IPS-NIHi7 (cell line): ENCODE data around the gene MARCHF10.
A peak's percentile ranks its signal among the peaks of the same experiment; 100 is the strongest.
"Not testable (repeated sequence)": the region's sequence is repeated elsewhere in the genome, so short reads cannot be mapped to it uniquely, and the experiment has no call there.

ENCODE experiments used
- DNase-seq: peaks from one replicate; pipeline ENCODE4 v3.0.0; 2012; ENCODE audit warnings: mixed read lengths; ENCODE audit errors: extremely low spot score

Gene MARCHF10

DNA sequence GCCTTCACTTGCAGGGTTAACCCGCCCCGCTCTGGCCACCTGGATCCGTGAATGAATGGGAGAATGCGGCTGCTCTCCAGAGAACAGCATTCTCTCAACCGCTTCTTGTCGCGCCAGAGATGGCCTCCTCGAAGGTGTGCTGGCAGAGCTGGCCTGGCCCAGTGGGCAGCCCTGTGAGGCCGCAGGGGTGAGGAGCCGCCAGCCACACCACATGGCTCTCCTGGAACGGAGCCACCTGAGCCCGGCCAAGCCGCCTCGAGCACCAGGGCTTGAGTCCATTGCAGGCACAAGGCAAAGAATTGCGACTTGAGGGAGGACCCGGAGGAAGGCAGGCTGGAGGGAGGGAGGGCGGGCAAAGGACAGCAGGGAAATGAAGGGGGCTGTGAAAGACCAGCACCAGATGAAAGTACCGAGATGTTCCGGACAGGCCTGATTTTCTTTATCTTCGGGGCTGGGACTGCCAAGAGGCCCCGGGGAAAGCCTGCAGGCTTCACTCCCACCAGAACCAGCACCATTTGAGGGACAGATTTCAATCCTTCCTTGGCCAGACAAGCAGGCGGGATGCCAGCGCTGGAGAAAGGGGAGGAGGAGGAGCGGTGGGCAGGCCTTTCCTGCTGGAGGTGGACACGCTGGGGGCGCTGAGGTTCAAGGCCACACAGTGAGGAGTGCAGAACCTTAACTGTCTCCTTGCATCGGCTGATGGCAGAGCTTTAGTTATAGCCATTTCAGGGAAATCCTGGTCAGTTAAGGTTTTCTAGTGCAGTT lies 111.2 kb downstream of the MARCHF10 start:
- DNase-seq, result no peak

DNA sequence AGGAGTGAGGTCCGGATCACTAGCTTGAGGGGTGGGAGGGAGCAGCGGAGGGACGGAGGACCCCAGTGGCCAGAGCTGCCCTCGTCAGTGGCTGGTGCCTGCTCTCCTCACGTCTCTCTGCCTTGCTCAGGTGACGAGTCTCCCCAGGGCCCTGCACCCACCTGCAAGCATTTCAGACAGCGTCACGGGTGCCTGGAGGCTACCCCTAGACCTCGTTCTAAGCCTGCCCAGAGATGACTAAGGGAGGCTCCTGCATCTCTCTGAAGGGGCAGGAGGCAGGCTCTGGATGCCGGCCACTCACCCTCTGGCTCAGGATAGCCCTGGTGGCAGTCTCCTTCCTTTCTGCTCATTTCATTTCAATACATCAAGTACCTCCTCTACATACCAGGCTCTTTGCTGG lies 111.9 kb downstream of the MARCHF10 start:
- no peak for DNase-seq

DNA sequence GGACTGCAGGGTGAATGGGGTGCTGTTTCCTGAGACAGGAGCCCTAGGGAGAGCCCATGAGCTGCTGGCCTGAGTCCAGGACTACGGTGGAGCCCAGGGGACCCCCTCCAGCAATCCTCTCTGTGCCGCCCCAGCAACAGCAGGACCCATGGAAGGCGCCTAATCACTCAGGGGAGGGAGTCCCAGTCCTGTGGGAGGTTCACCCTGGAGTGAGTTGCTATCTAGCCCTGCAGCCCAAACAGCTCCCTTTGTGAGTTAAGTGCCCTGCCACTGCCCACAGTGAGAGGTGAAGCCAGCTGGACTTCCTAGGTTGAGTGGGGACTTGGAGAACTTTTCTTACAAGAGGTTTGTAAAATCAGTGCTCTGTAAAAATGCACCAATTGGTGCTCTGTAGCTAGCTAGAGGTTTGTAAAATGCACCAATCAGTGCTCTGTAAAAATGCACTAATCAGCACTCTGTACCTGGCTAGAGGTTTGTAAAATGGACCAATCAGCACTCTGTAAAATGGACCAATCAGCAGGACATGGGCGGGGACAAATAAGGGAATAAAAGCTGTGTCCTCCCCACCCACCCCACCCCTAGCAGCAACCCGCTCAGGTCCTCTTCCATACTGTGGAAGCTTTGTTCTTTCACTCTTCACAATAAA lies 112.9 kb downstream of the MARCHF10 start:
- DNase-seq, result not testable (repeated sequence)

DNA sequence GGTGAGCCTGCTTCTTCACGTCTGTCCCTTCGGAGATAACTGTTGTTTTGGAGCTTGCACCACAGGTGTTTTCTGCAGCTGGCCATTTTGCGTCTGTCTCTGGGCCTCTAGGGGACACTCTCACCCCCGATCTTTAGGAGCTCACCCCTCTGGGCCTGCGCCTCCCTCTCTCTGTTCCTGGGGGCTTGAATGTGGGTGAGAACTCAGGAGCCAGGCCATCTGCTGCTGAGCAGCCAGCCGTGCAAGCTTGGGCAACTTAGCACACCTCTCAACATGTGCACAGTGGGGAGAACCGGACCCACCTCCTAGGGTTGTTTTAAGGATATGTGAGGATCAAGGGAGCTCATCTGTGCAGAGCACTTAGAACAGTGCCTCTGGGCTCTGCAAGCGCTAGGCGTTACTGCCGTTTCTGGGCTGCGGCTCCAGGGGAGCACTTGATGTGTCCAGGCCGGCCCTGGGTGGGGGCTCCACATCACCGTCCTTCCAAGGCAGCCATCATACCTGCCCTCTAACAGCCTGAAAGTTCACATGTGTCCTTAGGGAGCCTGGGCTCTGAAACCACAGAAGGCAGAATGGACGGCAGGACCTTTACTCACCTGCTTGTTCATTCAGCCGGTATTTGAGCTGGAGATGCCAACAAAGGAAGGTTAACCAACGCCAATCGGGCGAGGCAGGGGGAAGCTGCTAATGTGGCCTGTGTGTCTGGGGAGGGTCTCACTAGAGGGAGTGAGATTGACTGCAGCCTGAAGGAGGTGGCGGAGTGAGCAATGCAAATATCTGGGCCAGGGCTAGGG lies 114.3 kb downstream of the MARCHF10 start:
- DNase-seq, result no peak

DNA sequence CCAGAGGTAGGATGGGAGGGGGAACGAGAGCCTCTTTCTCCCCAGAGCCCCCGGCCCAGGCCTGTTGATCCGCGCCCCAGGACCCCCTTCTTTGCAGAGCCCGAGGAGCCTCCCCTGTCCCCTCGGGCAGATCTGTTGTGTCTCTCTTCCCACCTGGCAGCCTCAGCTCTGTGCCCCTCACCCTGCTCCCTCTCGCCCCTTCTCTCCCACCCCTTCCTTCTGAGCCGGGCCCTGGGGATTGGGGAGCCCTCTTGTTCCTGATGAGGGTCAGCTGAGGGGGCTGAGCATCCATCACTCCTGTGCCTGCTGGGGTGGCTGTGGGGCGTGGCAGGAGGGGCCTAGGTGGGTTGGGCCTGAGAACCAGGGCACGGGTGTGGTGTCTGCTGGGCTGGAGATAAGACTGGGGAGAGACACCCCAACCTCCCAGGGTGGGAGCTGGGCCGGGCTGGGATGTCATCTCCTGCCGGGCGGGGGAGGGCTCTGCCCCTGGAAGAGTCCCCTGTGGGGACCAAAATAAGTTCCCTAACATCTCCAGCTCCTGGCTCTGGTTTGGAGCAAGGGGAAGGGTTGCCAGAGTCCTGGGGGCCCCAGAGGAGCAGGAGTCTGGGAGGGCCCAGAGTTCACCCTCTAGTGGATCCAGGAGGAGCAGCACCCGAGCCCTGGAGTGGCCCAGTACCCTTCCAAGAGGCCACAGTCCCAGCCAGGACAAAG lies 115.2 kb downstream of the MARCHF10 start:
- DNase-seq, result peak; percentile 74

DNA sequence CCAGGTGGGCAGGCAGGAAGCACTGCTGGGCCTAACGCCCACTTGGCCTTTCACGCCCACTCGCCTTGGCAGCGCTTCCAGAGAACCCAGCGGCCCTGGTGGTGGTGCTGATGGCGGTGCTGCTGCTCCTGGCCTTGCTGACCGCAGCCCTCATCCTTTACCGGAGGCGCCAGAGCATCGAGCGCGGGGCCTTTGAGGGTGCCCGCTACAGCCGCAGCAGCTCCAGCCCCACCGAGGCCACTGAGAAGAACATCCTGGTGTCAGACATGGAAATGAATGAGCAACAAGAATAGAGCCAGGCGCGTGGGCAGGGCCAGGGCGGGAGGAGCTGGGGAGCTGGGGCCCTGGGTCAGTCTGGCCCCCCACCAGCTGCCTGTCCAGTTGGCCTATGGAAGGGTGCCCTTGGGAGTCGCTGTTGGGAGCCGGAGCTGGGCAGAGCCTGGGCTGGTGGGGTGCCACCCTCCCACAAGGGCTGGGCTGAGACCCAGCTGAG lies 115.9 kb downstream of the MARCHF10 start:
- DNase-seq, result no peak

DNA sequence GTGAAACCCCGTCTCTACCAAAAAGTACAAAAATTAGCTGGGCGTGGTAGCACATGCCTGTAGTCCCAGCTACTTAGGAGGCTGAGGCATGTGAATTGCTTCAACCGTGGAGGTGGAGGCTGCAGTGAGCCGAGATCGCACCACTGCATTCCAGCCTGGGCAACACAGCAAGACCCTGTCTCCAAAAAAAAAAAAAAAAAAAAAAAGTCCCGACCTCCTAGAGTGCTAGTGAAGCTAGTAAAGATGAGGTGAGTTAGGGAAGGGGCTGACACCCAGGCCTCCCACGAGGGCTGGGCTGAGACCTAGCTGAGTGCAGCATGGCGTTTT lies 116.6 kb downstream of the MARCHF10 start:
- not testable (repeated sequence) for DNase-seq

DNA sequence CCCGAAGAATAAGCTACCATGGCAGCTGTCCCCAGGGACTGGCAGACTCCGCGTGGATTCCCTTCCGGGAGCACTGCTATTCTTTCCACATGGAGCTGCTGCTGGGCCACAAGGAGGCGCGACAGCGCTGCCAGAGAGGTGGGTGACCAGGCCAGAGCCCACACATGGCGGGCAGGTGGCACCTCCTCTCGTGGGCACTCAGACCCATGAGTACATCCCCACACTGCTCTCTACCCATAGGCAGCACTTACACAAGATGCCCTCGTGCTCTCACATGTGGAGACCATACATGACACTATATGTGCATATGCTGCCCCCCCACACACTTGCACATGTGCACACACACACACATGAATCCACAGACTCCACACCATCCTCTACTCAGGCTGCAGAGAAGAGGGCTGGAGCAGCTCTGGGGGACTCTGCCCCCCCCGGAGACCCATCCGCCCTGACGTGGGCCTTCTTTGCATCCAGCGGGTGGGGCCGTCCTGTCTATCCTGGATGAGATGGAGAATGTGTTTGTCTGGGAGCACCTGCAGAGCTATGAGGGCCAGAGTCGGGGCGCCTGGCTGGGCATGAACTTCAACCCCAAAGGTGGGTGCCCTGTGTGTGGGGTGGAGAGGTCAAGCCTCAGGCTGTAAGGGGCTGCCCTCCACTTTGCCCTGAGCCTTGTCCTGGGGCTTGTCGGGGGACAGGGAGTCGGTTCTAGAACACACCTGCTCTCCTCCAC lies 117.8 kb downstream of the MARCHF10 start:
- no peak for DNase-seq

DNA sequence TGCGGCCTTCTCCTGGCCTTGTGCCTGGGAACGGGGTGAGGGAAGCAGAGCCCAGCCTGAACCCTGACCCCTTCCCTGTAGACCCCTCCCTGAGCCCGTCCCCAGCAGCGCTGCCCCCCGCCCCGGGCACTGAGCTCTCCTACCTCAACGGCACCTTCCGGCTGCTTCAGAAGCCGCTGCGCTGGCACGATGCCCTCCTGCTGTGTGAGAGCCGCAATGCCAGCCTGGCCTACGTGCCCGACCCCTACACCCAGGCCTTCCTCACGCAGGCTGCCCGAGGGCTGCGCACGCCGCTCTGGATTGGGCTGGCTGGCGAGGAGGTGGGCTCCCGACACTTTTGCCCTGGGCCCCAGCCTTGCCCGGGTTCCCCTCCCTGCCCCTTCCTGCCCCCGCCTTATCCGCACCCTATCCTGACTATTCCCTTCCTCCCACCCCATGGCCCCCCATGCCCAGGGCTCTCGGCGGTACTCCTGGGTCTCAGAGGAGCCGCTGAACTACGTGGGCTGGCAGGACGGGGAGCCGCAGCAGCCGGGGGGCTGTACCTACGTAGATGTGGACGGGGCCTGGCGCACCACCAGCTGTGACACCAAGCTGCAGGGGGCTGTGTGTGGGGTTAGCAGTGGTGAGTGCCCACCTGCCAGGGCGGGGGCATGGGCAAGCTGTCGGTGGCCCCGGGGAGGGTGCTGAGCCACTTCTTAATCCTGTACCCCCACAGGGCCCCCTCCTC lies 118.5 kb downstream of the MARCHF10 start:
- no peak for DNase-seq

DNA sequence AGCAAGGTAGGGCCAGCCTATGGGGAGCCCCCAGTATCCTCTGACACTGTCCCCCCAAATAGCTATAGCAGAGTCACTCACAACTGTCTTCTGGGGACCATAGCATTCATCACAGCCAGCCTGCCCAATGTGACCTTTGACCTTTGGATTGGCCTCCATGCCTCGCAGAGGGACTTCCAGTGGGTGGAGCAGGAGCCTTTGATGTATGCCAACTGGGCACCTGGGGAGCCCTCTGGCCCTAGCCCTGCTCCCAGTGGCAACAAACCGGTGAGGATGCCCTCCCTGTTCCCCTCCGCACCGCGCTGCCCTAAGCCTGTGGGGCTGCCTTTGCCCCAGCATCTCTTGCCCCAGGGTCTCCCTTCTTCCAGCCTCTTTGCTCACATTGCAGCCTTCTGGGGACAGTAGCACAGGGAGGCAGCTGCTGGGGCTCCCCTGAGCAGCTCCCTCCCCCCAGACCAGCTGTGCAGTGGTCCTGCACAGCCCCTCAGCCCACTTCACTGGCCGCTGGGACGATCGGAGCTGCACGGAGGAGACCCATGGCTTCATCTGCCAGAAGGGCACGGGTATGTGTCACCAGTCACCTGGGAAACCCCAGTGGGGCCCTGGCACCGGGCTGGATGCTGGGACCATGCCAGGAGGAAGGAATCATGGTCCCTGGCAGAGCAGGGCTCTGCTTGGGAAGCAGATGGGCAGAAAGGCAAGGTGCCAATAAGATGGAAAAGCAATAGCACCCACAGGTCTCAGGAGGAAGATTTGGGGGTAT lies 119.5 kb downstream of the MARCHF10 start:
- no peak for DNase-seq

DNA sequence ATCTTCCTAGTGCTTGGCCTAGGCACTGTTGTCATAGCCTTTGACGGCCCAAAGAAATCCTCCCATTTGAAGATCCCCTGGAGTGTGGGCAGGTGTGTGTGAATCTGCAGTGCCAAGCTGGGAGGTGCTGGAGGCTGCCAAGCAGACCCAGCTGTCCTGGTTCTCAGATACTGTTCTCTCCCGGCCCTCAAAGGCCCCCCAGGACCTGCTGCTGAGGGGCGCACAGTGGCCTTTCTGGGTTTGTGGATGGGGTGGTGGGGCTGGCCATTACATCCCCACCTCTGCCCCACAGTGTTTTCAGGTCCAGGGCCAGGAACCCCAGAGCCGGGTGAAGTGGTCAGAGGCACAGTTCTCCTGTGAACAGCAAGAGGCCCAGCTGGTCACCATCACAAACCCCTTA lies 120.1 kb downstream of the MARCHF10 start:
- DNase-seq, result no peak

DNA sequence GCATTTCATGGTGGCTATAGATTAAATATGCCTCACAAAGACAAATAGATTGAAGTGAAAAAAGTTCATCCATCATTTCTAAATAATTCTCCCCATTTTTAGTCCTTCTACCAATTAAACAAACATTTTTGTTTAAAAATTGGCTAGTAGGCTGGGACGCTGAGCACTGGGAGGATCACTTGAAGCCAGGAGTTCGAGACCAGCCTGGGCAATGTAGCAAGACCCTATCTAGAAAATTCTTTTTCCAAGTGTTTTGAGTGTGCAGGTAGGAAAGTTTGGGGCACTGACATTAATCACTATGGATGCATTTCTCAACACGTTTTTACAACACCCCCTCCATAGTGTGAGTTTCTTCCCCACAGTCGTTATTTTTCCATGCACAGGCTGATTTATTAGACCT lies 123.9 kb downstream of the MARCHF10 start:
- DNase-seq, result no peak

DNA sequence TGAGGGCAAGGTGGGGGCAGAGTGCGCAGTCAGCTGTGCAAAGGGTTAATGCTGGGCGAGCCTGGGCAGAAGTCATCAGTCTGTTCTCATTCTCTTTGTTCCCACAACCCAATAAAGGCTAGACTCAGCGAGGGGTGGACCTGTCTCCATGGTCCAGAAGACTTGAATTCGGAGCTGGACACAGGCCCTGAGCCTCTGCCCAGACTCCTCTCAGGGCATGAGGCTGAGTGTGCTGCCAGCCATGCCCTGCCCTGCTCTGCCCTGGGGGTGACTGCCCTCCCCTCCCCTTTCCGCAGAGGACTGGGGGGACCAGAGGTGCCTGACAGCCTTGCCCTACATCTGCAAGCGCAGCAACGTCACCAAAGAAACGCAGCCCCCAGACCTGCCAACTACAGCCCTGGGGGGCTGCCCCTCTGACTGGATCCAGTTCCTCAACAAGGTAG lies 126.2 kb downstream of the MARCHF10 start:
- no peak for DNase-seq

DNA sequence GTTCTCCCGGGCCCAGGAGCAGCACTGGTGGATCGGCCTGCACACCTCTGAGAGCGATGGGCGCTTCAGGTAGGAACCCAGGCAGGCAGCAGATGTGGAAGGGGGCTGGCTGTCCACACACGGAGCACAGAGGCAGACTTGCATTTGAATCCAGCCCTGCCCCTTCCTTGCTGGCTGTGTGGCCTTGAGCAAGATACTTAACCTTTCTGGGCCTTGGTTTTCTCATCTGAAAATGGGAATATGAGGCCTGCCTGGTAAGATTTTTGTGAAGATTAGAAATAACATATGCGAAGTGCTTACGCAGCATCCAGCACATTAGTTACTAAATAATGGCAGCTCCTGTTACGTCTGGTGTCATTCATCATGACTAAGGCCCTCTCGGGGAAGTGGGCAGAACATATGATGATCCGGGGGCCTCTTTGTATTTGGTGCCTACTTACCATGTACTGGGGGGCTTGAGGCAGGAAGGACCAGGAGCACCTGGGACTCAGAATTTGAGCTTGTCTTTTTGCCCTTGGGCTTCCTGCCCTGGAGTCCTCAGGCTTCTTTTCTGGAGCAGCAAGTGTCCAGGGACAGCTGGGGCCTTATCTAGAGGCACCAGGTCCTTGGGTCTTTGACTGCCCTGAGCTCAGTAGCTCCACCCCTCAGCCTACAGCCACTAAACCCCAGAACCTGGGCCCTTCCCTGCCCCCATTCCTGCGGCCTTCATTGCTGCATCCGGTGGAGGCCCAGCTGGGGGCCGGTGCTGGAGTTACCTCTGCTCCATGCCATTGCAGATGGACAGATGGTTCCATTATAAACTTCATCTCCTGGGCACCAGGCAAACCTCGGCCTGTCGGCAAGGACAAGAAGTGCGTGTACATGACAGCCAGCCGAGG lies 126.8 kb downstream of the MARCHF10 start:
- no peak for DNase-seq

DNA sequence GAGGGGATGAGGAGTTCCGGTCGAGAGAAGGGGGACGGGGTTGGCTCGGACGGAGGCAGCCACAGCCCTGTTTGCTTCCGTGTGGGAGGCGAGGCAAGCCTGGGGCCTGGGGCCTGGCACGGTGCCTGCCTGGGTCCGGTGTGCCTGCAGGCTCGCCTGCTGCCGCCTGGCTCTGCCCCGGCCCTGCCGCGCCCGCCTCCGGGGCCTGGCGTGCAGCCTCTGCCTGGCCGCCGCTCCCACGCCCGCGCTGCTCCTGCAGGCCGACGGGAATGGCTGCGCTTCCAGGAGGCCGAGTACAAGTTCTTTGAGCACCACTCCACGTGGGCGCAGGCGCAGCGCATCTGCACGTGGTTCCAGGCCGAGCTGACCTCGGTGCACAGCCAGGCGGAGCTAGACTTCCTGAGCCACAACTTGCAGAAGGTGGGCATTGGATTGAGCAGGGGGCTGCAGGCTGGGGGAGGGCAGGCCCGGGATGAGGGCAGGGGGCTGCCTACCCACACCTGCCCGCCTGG lies 127.5 kb downstream of the MARCHF10 start:
- no peak for DNase-seq

DNA sequence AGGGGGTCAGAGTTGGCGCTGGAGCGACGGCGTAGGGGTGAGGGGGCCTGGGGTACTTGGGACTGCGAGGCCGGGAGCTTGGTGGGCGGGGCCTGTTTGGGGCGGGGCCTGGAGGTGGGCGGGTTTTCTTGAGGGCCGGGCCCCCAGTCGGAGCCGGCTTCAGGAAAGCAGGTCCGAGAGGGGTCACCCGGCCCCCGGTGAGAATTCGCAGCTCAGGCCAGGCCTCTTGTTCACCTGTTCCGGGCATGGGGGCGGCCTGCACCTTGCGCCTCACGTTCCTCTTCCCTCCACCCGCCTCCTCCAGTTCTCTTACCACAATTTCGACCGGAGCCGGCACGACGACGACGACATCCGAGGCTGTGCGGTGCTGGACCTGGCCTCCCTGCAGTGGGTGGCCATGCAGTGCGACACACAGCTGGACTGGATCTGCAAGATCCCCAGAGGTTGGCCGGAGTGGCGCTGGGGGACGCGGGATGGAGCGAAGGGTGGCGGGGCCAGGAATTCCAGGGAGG lies 128.2 kb downstream of the MARCHF10 start:
- DNase-seq, result peak; percentile 73

DNA sequence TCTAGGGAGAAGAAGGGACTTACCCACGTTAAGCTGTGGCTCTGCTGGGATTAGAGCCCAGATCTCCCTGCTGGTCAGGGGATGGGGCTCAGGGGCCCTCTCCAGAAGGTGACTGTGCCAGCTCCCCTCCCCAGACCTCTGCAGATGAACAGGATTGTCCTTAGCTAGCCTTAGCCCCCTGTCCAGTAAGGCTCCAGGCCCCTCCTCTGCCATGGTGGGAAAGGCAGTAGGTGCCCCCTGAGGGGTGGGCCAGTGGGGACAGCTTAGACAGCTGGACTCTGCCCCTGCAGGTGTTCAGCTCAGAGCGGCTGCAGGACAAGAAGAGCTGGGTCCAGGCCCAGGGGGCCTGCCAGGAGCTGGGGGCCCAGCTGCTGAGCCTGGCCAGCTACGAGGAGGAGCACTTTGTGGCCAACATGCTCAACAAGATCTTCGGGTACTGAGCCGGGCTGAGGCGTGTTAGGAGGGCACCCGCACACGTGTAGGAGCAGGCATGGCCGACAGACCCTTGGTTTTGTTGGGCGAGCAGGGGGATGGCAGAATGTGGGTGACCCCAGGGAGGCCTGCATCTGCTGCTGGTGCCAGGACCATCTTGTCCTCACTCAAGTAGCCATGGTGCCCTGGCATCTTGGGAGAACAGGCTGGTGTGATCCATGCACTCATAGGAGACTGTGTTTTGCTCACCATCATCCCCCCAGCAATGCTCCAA lies 129.7 kb downstream of the MARCHF10 start:
- DNase-seq, result no peak
